ENCODE measurements around the gene DEUP1. TPM values are rescaled to one million over a fixed set of nuclear protein-coding genes. Genes with fewer than 3 reads are reported as not detected.
"Not testable (repeated sequence)": the region's sequence is repeated elsewhere in the genome, so short reads cannot be mapped to it uniquely, and the experiment has no call there.

Gene DEUP1
- total RNA-seq, 3 donors from 2014 or later (not counting 1 experiment from before 2014, with no cell fraction given) = not detected

DNA sequence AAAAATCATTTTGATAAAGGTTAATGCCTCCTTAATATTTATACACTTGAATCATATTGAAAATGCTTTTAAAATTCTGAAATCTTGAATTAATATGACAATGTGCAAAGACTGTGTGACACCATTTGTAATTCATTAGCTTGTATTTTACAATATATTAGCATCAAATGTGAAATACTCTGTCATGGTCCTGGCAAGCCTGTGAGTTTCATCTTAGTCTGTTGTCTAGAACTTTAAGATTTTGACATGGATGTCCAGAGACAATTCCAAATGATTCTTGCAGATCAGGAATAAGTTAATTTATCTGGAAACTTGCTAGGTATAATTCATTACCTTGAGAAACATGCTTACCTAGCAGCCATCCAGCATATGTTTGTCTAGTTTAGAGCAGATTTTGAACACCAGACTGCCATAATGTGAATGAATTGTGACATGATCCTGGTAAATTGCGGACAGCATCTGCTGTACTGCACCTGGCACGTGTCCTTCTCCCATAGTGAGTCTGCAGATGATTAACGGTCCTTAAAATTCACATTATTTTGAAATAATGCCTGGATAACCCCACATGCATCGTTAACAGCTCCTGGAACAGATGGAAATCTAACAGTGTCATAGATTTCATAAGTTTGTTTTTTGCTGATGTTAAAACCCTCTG lies 34.5 kb upstream of the DEUP1 start:
- TF ChIP-seq, protein P1, sequence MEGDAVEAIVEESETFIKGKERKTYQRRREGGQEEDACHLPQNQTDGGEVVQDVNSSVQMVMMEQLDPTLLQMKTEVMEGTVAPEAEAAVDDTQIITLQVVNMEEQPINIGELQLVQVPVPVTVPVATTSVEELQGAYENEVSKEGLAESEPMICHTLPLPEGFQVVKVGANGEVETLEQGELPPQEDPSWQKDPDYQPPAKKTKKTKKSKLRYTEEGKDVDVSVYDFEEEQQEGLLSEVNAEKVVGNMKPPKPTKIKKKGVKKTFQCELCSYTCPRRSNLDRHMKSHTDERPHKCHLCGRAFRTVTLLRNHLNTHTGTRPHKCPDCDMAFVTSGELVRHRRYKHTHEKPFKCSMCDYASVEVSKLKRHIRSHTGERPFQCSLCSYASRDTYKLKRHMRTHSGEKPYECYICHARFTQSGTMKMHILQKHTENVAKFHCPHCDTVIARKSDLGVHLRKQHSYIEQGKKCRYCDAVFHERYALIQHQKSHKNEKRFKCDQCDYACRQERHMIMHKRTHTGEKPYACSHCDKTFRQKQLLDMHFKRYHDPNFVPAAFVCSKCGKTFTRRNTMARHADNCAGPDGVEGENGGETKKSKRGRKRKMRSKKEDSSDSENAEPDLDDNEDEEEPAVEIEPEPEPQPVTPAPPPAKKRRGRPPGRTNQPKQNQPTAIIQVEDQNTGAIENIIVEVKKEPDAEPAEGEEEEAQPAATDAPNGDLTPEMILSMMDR (IDR thresholded peaks at IDR 0.05) = no peak
- H3K27me3 Mint-ChIP-seq (ENCODE audit: low read depth in 2 of 2) = peaks cover 3 to 15% of the 10 kb centered on the region in 2 donors
- 80% methylated on average over 4 of the region's 4 CpGs for WGBS (ENCODE audit: insufficient coverage)

DNA sequence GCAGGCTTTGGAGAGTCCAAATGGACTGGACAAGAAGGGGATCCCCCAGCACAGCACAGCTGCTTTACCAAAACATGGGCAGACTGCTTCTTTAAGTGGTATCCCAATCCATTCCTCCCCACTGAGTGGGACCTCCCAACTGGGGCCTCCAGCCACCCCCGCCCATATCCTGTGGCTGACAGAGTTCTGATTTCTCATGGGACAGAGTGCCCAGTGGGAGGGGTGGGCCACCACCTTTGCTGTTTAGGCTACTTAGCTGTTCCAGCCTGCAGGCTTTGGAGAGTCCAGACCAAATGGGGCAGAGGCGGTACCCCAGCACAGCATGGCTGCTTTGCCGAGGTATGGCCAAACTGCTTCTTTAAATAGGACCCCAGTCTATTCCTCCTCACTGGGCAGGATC lies 26.9 kb upstream of the DEUP1 start:
- 83% methylated on average over 3 of the region's 3 CpGs for WGBS (ENCODE audit: insufficient coverage)
- no peak overlapping the region for H3K4me3 Mint-ChIP-seq
- no peaks in the 10 kb centered on the region for H3K36me3 Mint-ChIP-seq
- H3K36me3 ChIP-seq (ENCODE audit: control insufficient read depth, insufficient read depth, low read length) = no peaks in the 10 kb centered on the region
- H3K27me3 Mint-ChIP-seq (ENCODE audit: low read depth in 2 of 2) = peaks cover 0 to 11% of the 10 kb centered on the region in 2 donors
- no peaks in the 10 kb centered on the region for H3K4me1 Mint-ChIP-seq
- TF ChIP-seq, protein P1 (IDR thresholded peaks at IDR 0.05) = no peak
- no peak overlapping the region for H3K27ac Mint-ChIP-seq
- no peak overlapping the region for H3K27ac ChIP-seq (ENCODE audit: low read length)
- intact Hi-C loops (cut with micrococcal nuclease) = no loop called here
- ATAC-seq (no peak), DNase-seq (no peak)
- peaks cover 0 to 2% of the 10 kb centered on the region in 2 donors for H3K9me3 Mint-ChIP-seq
- H3K9me3 ChIP-seq (ENCODE audit: control insufficient read depth, insufficient read depth, low read length) = no peaks in the 10 kb centered on the region
- H3K4me3 ChIP-seq (ENCODE audit: low read length) = no peak overlapping the region
- H3K4me1 ChIP-seq (ENCODE audit: control insufficient read depth, insufficient read depth, low read length) = no peaks in the 10 kb centered on the region
- H3K27me3 ChIP-seq (ENCODE audit: control insufficient read depth, insufficient read depth, low read length) = no peaks in the 10 kb centered on the region

More for the DNA sequence above, 34.5 kb upstream of the DEUP1 start:
- Mint-ChIP-seq H3K4me3 (no peak overlapping the region), H3K27ac (no peak overlapping the region), H3K4me1 (peaks cover 0 to 6% of the 10 kb centered on the region in 2 donors), H3K9me3 (no peaks in the 10 kb centered on the region), H3K36me3 (no peaks in the 10 kb centered on the region)
- H3K27ac ChIP-seq (ENCODE audit: low read length) = no peak overlapping the region
- H3K4me3 ChIP-seq (ENCODE audit: low read length) = no peak overlapping the region
- no peak for DNase-seq
- no peaks in the 10 kb centered on the region for H3K4me1 ChIP-seq (ENCODE audit: control insufficient read depth, insufficient read depth, low read length)
- intact Hi-C loops (cut with micrococcal nuclease) = no loop called here
- no peaks in the 10 kb centered on the region for H3K27me3 ChIP-seq (ENCODE audit: control insufficient read depth, insufficient read depth, low read length)
- no peak for ATAC-seq
- H3K36me3 ChIP-seq (ENCODE audit: control insufficient read depth, insufficient read depth, low read length) = no peaks in the 10 kb centered on the region
- H3K9me3 ChIP-seq (ENCODE audit: control insufficient read depth, insufficient read depth, low read length) = no peaks in the 10 kb centered on the region

DNA sequence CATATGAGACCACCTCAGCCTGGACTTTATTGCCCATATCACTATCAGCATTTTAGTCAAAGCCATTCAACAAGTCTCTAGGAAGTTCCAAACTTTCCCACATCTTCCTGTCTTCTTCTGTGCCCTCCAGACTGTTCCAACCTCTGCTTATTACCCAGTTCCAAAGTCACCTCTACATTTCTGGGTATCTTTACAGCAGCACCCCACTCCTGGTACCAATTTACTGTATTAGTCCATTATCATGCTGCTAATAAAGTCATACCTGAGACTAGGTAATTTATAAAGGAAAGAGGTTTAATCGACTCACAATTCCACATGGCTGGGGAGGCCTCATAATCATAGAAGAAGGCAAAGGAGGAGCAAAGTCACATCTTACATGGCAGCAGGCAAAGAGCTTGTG lies 16.1 kb upstream of the DEUP1 start:
- ATAC-seq; H3K4me3 Mint-ChIP-seq; H3K36me3 ChIP-seq (ENCODE audit: control insufficient read depth, insufficient read depth, low read length); H3K36me3 Mint-ChIP-seq; DNase-seq; H3K27ac Mint-ChIP-seq; H3K9me3 ChIP-seq (ENCODE audit: control insufficient read depth, insufficient read depth, low read length); H3K4me1 ChIP-seq (ENCODE audit: control insufficient read depth, insufficient read depth, low read length); H3K27ac ChIP-seq (ENCODE audit: low read length); intact Hi-C loops (cut with micrococcal nuclease); H3K27me3 ChIP-seq (ENCODE audit: control insufficient read depth, insufficient read depth, low read length); H3K4me3 ChIP-seq (ENCODE audit: low read length); H3K4me1 Mint-ChIP-seq: not testable (repeated sequence)
- WGBS (ENCODE audit: insufficient coverage) = 88% methylated on average over 1 of the region's 1 CpG
- Mint-ChIP-seq H3K27me3 (ENCODE audit: low read depth in 2 of 2) (peaks cover 0 to 11% of the 10 kb centered on the region in 2 donors), H3K9me3 (peaks cover 18 to 28% of the 10 kb centered on the region in 2 donors)

DNA sequence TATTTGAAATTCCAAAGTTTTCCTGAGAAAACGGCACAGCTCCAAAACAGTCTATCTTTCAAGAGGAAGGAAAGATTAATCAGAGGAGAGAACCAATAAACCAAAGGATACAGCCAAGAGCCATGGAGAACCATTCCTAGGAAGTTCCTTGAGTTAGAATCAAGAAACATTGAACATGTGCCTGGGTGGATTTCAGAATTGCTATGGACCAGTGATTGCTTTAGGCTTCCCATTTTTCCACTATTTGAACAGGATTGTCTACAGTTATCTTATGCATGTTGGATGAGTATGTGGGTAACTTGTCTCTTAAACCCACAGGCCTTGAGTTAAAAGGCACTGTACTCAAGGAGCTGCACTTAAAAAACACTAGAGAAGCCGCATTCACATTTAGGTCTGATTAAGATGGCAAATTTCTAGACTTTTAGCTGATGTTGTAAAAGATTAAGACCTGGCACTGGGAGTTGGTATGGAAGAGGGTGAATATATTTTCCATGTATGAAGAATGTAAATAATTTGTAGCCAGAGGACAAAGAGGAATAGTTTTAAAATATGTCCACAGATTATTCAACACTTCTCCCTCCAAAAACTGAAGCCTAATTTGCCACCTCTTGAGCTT lies 11.2 kb upstream of the DEUP1 start:
- TF ChIP-seq, protein P1 (IDR thresholded peaks at IDR 0.05) = no peak
- Histone ChIP-seq H3K9me3 (ENCODE audit: control insufficient read depth, insufficient read depth, low read length) (no peaks in the 10 kb centered on the region), H3K4me1 (ENCODE audit: control insufficient read depth, insufficient read depth, low read length) (no peaks in the 10 kb centered on the region), H3K4me3 (ENCODE audit: low read length) (no peak overlapping the region), H3K27me3 (ENCODE audit: control insufficient read depth, insufficient read depth, low read length) (peaks cover 2% of the 10 kb centered on the region), H3K27ac (ENCODE audit: low read length) (no peak overlapping the region), H3K36me3 (ENCODE audit: control insufficient read depth, insufficient read depth, low read length) (no peaks in the 10 kb centered on the region)
- Mint-ChIP-seq H3K27ac (no peak overlapping the region), H3K9me3 (peaks cover 15 to 24% of the 10 kb centered on the region in 2 donors), H3K36me3 (no peaks in the 10 kb centered on the region), H3K4me1 (no peaks in the 10 kb centered on the region), H3K27me3 (ENCODE audit: low read depth in 2 of 2) (peaks cover 0 to 13% of the 10 kb centered on the region in 2 donors), H3K4me3 (no peak overlapping the region)
- no peak for ATAC-seq
- intact Hi-C loops (cut with micrococcal nuclease) = no loop called here
- 46% methylated on average over 2 of the region's 2 CpGs for WGBS (ENCODE audit: insufficient coverage)
- no peak for DNase-seq

Measured in natural killer cell (primary cell).